Measurements from ENCODE around the gene NBEAL1.

- TF ChIP-seq CTCF (optimal IDR thresholded peaks at IDR 0.05 in 1 of 3, IDR thresholded peaks at IDR 0.05 in 1 of 3, conservative IDR thresholded peaks at IDR 0.05 in 1 of 3; ENCODE audit: extremely low read depth in 1 of 3, insufficient read depth in 2 of 3, low read length in 3 of 3): no peak
- TF ChIP-seq EZH2 (IDR thresholded peaks at IDR 0.05; ENCODE audit: low read length): no peak
These were observed 23.9 kb downstream of the NBEAL1 start for GRCh38 chr2:203038586-203038985.
